ENCODE results near the gene TET1.
"Not testable (repeated sequence)": the region's sequence is repeated elsewhere in the genome, so short reads cannot be mapped to it uniquely, and the experiment has no call there.

The TET1 gene

GRCh38 chr10:68560186-68560942 lies at the start of gene TET1:
Gene TET1, plus strand, starts transcription at chr10:68560337. Its CDS starts 12,002 bp downstream, at chr10:68572339.
- Histone ChIP-seq H3K27me3 (ENCODE audit: control insufficient read depth, insufficient read depth, low read length) (no peaks in the 10 kb centered on the region), H3K36me3 (ENCODE audit: control insufficient read depth, insufficient read depth, low read length) (peaks cover 5% of the 10 kb centered on the region; the same call in 1 of the 2 replicates), H3K4me1 (ENCODE audit: control insufficient read depth, insufficient read depth, low read length) (peaks cover 12% of the 10 kb centered on the region), H3K9me3 (ENCODE audit: control insufficient read depth, insufficient read depth, low read length) (no peaks in the 10 kb centered on the region), H3K9ac (ENCODE audit: low read depth, low read length) (peak within 1 kb of the TSS; percentile 81), H3K4me3 (ENCODE audit: low read depth, low read length) (peak within 1 kb of the TSS; percentile 84), H3K27ac (ENCODE audit: low read depth, low read length) (peak within 1 kb of the TSS; percentile 79)

- not testable (repeated sequence) for H3K27ac ChIP-seq (ENCODE audit: low read depth, low read length); H3K27me3 ChIP-seq (ENCODE audit: control insufficient read depth, insufficient read depth, low read length); H3K4me3 ChIP-seq (ENCODE audit: low read depth, low read length); H3K9ac ChIP-seq (ENCODE audit: low read depth, low read length); H3K4me1 ChIP-seq (ENCODE audit: control insufficient read depth, insufficient read depth, low read length); H3K9me3 ChIP-seq (ENCODE audit: control insufficient read depth, insufficient read depth, low read length)
- peaks cover 11% of the 10 kb centered on the region; the same call in 1 of the 2 replicates for H3K36me3 ChIP-seq (ENCODE audit: control insufficient read depth, insufficient read depth, low read length)
Observed at GRCh38 chr10:68516216-68516615, 43.9 kb upstream of the TET1 start.

- Histone ChIP-seq H3K4me1 (ENCODE audit: control insufficient read depth, insufficient read depth, low read length) (no peaks in the 10 kb centered on the region), H3K27ac (ENCODE audit: low read depth, low read length) (no peak overlapping the region), H3K27me3 (ENCODE audit: control insufficient read depth, insufficient read depth, low read length) (no peaks in the 10 kb centered on the region), H3K9me3 (ENCODE audit: control insufficient read depth, insufficient read depth, low read length) (no peaks in the 10 kb centered on the region), H3K36me3 (ENCODE audit: control insufficient read depth, insufficient read depth, low read length) (peaks cover 12% of the 10 kb centered on the region; the same call in 1 of the 2 replicates), H3K4me3 (ENCODE audit: low read depth, low read length) (no peak overlapping the region), H3K9ac (ENCODE audit: low read depth, low read length) (no peak overlapping the region)
Observed at GRCh38 chr10:68516766-68517165, 43.4 kb upstream of the TET1 start.

- H3K9ac ChIP-seq (ENCODE audit: low read depth, low read length) = no peak overlapping the region
- H3K27me3 ChIP-seq (ENCODE audit: control insufficient read depth, insufficient read depth, low read length) = no peaks in the 10 kb centered on the region
- H3K27ac ChIP-seq (ENCODE audit: low read depth, low read length) = no peak overlapping the region
- H3K4me3 ChIP-seq (ENCODE audit: low read depth, low read length) = no peak overlapping the region
- no peaks in the 10 kb centered on the region for H3K4me1 ChIP-seq (ENCODE audit: control insufficient read depth, insufficient read depth, low read length)
- no peaks in the 10 kb centered on the region for H3K9me3 ChIP-seq (ENCODE audit: control insufficient read depth, insufficient read depth, low read length)
- H3K36me3 ChIP-seq (ENCODE audit: control insufficient read depth, insufficient read depth, low read length) = peaks cover 12% of the 10 kb centered on the region; the same call in 1 of the 2 replicates
Observed at GRCh38 chr10:68517188-68517587, 42.9 kb upstream of the TET1 start.

GRCh38 chr10:68518609-68519008 lies 41.5 kb upstream of the TET1 start:
- not testable (repeated sequence) for H3K27me3 ChIP-seq (ENCODE audit: control insufficient read depth, insufficient read depth, low read length); H3K4me1 ChIP-seq (ENCODE audit: control insufficient read depth, insufficient read depth, low read length); H3K27ac ChIP-seq (ENCODE audit: low read depth, low read length); H3K36me3 ChIP-seq (ENCODE audit: control insufficient read depth, insufficient read depth, low read length); H3K4me3 ChIP-seq (ENCODE audit: low read depth, low read length); H3K9ac ChIP-seq (ENCODE audit: low read depth, low read length); H3K9me3 ChIP-seq (ENCODE audit: control insufficient read depth, insufficient read depth, low read length)

GRCh38 chr10:68525490-68526038 lies 34.6 kb upstream of the TET1 start:
- not testable (repeated sequence) for H3K4me3 ChIP-seq (ENCODE audit: low read depth, low read length); H3K4me1 ChIP-seq (ENCODE audit: control insufficient read depth, insufficient read depth, low read length); H3K27me3 ChIP-seq (ENCODE audit: control insufficient read depth, insufficient read depth, low read length); H3K27ac ChIP-seq (ENCODE audit: low read depth, low read length); H3K9me3 ChIP-seq (ENCODE audit: control insufficient read depth, insufficient read depth, low read length); H3K36me3 ChIP-seq (ENCODE audit: control insufficient read depth, insufficient read depth, low read length); H3K9ac ChIP-seq (ENCODE audit: low read depth, low read length)

GRCh38 chr10:68526634-68527307 lies 33.4 kb upstream of the TET1 start:
- Histone ChIP-seq H3K36me3 (ENCODE audit: control insufficient read depth, insufficient read depth, low read length) (no peaks in the 10 kb centered on the region), H3K9me3 (ENCODE audit: control insufficient read depth, insufficient read depth, low read length) (no peaks in the 10 kb centered on the region), H3K4me3 (ENCODE audit: low read depth, low read length) (peak overlapping the region; percentile 91), H3K27me3 (ENCODE audit: control insufficient read depth, insufficient read depth, low read length) (no peaks in the 10 kb centered on the region), H3K27ac (ENCODE audit: low read depth, low read length) (peak overlapping the region; percentile 83), H3K9ac (ENCODE audit: low read depth, low read length) (peak overlapping the region; percentile 60; the same call in 1 of the 2 replicates), H3K4me1 (ENCODE audit: control insufficient read depth, insufficient read depth, low read length) (no peaks in the 10 kb centered on the region)

- Histone ChIP-seq H3K27me3 (ENCODE audit: control insufficient read depth, insufficient read depth, low read length) (no peaks in the 10 kb centered on the region), H3K27ac (ENCODE audit: low read depth, low read length) (no peak overlapping the region), H3K9me3 (ENCODE audit: control insufficient read depth, insufficient read depth, low read length) (no peaks in the 10 kb centered on the region), H3K4me3 (ENCODE audit: low read depth, low read length) (no peak overlapping the region), H3K4me1 (ENCODE audit: control insufficient read depth, insufficient read depth, low read length) (no peaks in the 10 kb centered on the region), H3K36me3 (ENCODE audit: control insufficient read depth, insufficient read depth, low read length) (no peaks in the 10 kb centered on the region), H3K9ac (ENCODE audit: low read depth, low read length) (no peak overlapping the region)
Observed at GRCh38 chr10:68536973-68537372, 23.2 kb upstream of the TET1 start.

- Histone ChIP-seq H3K27me3 (ENCODE audit: control insufficient read depth, insufficient read depth, low read length) (no peaks in the 10 kb centered on the region), H3K27ac (ENCODE audit: low read depth, low read length) (no peak overlapping the region), H3K4me1 (ENCODE audit: control insufficient read depth, insufficient read depth, low read length) (no peaks in the 10 kb centered on the region), H3K4me3 (ENCODE audit: low read depth, low read length) (no peak overlapping the region), H3K9me3 (ENCODE audit: control insufficient read depth, insufficient read depth, low read length) (no peaks in the 10 kb centered on the region), H3K9ac (ENCODE audit: low read depth, low read length) (no peak overlapping the region), H3K36me3 (ENCODE audit: control insufficient read depth, insufficient read depth, low read length) (no peaks in the 10 kb centered on the region)
Observed at GRCh38 chr10:68537796-68538195, 22.3 kb upstream of the TET1 start.

GRCh38 chr10:68543004-68543918 lies 16.9 kb upstream of the TET1 start:
- no peaks in the 10 kb centered on the region for H3K36me3 ChIP-seq (ENCODE audit: control insufficient read depth, insufficient read depth, low read length)
- no peak overlapping the region for H3K27ac ChIP-seq (ENCODE audit: low read depth, low read length)
- no peak overlapping the region for H3K9ac ChIP-seq (ENCODE audit: low read depth, low read length)
- no peak overlapping the region for H3K4me3 ChIP-seq (ENCODE audit: low read depth, low read length)
- no peaks in the 10 kb centered on the region for H3K4me1 ChIP-seq (ENCODE audit: control insufficient read depth, insufficient read depth, low read length)
- no peaks in the 10 kb centered on the region for H3K27me3 ChIP-seq (ENCODE audit: control insufficient read depth, insufficient read depth, low read length)
- H3K9me3 ChIP-seq (ENCODE audit: control insufficient read depth, insufficient read depth, low read length) = no peaks in the 10 kb centered on the region
